CD4-positive, alpha-beta memory T cell (primary cell): ENCODE measurements around the gene SIPA1L3. TPM values are rescaled to one million over a fixed set of nuclear protein-coding genes. Genes with fewer than 3 reads are reported as not detected.
A peak's percentile ranks its signal among the peaks of the same experiment; 100 is the strongest.

ENCODE experiments used
- CTCF ChIA-PET: fragments of 350-600 bp; sonication (Branson Sonifier 250); formaldehyde crosslinking; loops from one replicate; lab custom pipeline; 2021; ENCODE audit warnings: inconsistent platforms; ENCODE audit not compliant: partially characterized antibody; lab: Charles Lee
- POLR2A ChIA-PET: fragments of 350-600 bp; sonication (Branson Sonifier 250); formaldehyde crosslinking; loops from one replicate; lab custom pipeline; 2021; ENCODE audit not compliant: partially characterized antibody; lab: Charles Lee
- DNase-seq, 5 donors: peaks; one replicate each; pipeline versions ENCODE4 v3.0.0 to v3.0.0-alpha.2; 2020 to 2022; ENCODE audit warnings: mixed read lengths in 1 of 5
- H3K27ac ChIP-seq: one replicate; pipeline ENCODE4 v1.7.0; 2013; ENCODE audit warnings: low read depth, low read length
- H3K27me3 ChIP-seq: 2 replicates; pipeline ENCODE4 v1.7.0; 2013; ENCODE audit warnings: mild to moderate bottlenecking, low read length, moderate library complexity; ENCODE audit not compliant: insufficient read depth
- H3K36me3 ChIP-seq: 2 replicates; pipeline ENCODE4 v1.7.0; 2013; ENCODE audit warnings: mild to moderate bottlenecking, low read length, moderate library complexity; ENCODE audit not compliant: insufficient read depth
- H3K4me1 ChIP-seq: 2 replicates; pipeline ENCODE4 v1.7.0; 2013; ENCODE audit warnings: mild to moderate bottlenecking, low read length, moderate library complexity; ENCODE audit not compliant: insufficient read depth
- H3K4me3 ChIP-seq, 2 donors: one replicate each; pipeline ENCODE4 v1.7.0; 2013; ENCODE audit warnings: low read length in 2 of 2, mild to moderate bottlenecking in 1 of 2
- H3K9me3 ChIP-seq, 2 donors: one replicate each; pipeline ENCODE4 v1.7.0; 2013; ENCODE audit warnings: low read length in 2 of 2, control low read depth in 1 of 2; ENCODE audit not compliant: control insufficient read depth in 1 of 2
- H3K27ac Mint-ChIP-seq, 7 donors: one replicate each; pipeline ENCODE4 v1.8.0; 2020 to 2021; ENCODE audit warnings: mixed read lengths in 7 of 7, mild to moderate bottlenecking in 6 of 7, inconsistent platforms in 3 of 7, moderate library complexity in 3 of 7
- H3K27me3 Mint-ChIP-seq, 2 donors: one replicate each; pipeline ENCODE4 v1.8.0; 2020 to 2021; ENCODE audit warnings: mixed read lengths in 2 of 2
- H3K36me3 Mint-ChIP-seq, 2 donors: one replicate each; pipeline ENCODE4 v1.8.0; 2020 to 2021; ENCODE audit warnings: mixed read lengths in 2 of 2, inconsistent platforms in 1 of 2, mild to moderate bottlenecking in 1 of 2
- H3K4me1 Mint-ChIP-seq, 4 donors: one replicate each; pipeline ENCODE4 v1.8.0; 2020 to 2021; ENCODE audit warnings: mixed read lengths in 4 of 4, mild to moderate bottlenecking in 1 of 4
- H3K4me3 Mint-ChIP-seq, 8 donors: one replicate each; pipeline ENCODE4 v1.8.0; 2020 to 2021; ENCODE audit warnings: mixed read lengths in 8 of 8, mild to moderate bottlenecking in 7 of 8, moderate library complexity in 6 of 8, inconsistent platforms in 3 of 8
- H3K9me3 Mint-ChIP-seq, 8 donors: one replicate each; pipeline ENCODE4 v1.8.0; 2020 to 2021; ENCODE audit warnings: mixed read lengths in 8 of 8, mild to moderate bottlenecking in 5 of 8, inconsistent platforms in 3 of 8, moderate library complexity in 1 of 8
- intact Hi-C: fragments of 100-400 bp; cut with micrococcal nuclease; formaldehyde crosslinking; loops from one replicate; pipeline ENCODE4 v1.15.1; 2023
- polyA plus RNA-seq, 2 donors: library from polyadenylated mRNA; unstranded; fragments of 300-500 nt; fragmentation: Illumina TruSeq; gene quantifications; one replicate each; pipeline ENCODE4 v1.2.3, GENCODE V29; 2021
- total RNA-seq, 2 experiments: library from RNA; stranded (reverse); gene quantifications; one replicate each; pipeline ENCODE4 v1.2.3, GENCODE V29; 2021

The SIPA1L3 gene
- total and polyA plus RNA-seq, 4 experiments from 2014 or later = 0.39 to 35.0 (median 17.8) TPM

DNA sequence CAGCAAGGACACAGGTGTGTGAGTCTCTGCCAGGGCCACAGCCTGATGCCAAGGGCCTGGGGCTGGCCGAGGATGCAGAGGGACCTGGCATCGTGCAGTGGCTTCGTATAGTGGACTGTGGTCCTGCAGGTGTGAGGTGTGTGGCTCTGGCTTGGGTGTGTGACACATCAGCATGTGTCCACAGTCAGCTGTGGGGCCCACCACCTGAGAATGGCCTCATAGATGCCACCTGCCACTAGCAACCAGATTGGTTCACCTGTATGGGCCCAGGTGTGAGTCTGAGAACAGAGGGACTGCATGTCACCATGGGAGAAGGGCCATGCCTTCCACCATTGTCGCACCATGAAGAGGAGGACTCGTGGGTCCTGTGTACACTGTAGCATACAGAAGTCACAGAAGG lies 346.8 kb downstream of the SIPA1L3 start:
- ChIA-PET CTCF (no interaction called here), POLR2A (no interaction called here)
- no peak overlapping the region for H3K4me3 Mint-ChIP-seq
- Histone ChIP-seq H3K4me1 (no peaks in the 10 kb centered on the region), H3K36me3 (no peaks in the 10 kb centered on the region), H3K27me3 (no peaks in the 10 kb centered on the region), H3K4me3 (no peak overlapping the region), H3K9me3 (no peaks in the 10 kb centered on the region), H3K27ac (no peak overlapping the region)
- intact Hi-C loops = no loop called here
- peaks cover 0 to 6% (median 1%) of the 10 kb centered on the region in 4 donors for H3K4me1 Mint-ChIP-seq
- H3K9me3 Mint-ChIP-seq = no peaks in the 10 kb centered on the region
- H3K27ac Mint-ChIP-seq = no peak overlapping the region
- peaks cover 21 to 24% of the 10 kb centered on the region in 2 donors for H3K27me3 Mint-ChIP-seq
- no peaks in the 10 kb centered on the region for H3K36me3 Mint-ChIP-seq
- DNase-seq = no peak

DNA sequence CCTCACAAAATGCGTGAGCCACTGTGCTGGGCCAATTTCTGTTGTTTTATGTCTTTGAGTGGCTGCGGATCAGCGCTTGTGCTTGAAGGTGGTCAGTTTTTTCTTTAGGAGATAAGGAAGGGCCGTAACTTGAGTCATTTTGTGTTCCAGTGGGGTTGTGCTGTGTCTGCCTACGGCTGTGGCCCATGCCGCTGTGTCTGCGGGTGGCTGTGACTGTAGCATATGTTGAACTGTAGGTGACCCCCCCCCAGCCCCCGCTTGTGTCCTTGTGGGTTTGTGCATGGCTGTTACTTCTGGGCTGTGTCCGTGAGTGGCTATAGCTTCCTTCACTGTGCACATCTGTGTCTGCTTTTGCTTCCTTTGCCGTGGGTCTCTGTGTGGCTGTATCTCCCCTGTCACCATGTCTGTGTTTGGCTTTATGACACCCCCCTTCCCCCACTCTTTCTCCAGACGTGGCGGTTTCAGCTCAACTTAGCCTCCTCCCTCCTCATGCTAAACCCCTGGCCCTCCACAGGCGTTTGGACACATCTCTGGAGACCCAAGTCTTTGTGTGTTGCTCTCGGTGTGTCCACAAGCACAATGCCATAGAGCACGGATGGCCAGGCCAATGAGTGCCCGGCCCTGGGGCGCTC lies 348.5 kb downstream of the SIPA1L3 start:
- H3K27me3 Mint-ChIP-seq = peaks cover 23 to 25% of the 10 kb centered on the region in 2 donors
- Histone ChIP-seq H3K36me3 (no peaks in the 10 kb centered on the region), H3K4me1 (no peaks in the 10 kb centered on the region), H3K9me3 (no peaks in the 10 kb centered on the region), H3K4me3 (no peak overlapping the region), H3K27me3 (no peaks in the 10 kb centered on the region), H3K27ac (no peak overlapping the region)
- H3K36me3 Mint-ChIP-seq = no peaks in the 10 kb centered on the region
- no peak overlapping the region for H3K27ac Mint-ChIP-seq
- peaks cover 0 to 6% (median 1%) of the 10 kb centered on the region in 4 donors for H3K4me1 Mint-ChIP-seq
- H3K4me3 Mint-ChIP-seq = peak overlapping the region in 1 of 8 donors; percentile 43
- ChIA-PET POLR2A (no interaction called here), CTCF (interaction anchor here (0.7 to 1.4 kb wide), 2 partner anchors 10 to 353 kb away, joined by 3 to 5 read pairs; no protein-coding TSS in a partner anchor)
- intact Hi-C loops = no loop called here
- no peak for DNase-seq
- H3K9me3 Mint-ChIP-seq = peaks cover 0 to 2% (median 0%) of the 10 kb centered on the region in 8 donors

Other genes with a start within 250 kb of the SIPA1L3 start
- 10 to 100 TPM; 11.8 to 13.0 TPM for gene ZNF607, start 187.4 kb upstream of the SIPA1L3 start, total RNA-seq
- 1 to 10 TPM; 5.4 to 7.6 TPM for gene ZNF607, start 187.4 kb upstream of the SIPA1L3 start, polyA plus RNA-seq
- gene ZNF573, start 127.6 kb upstream of the SIPA1L3 start, total RNA-seq = 10 to 100 TPM; 30.5 to 31.1 TPM
- gene ZNF573, start 127.6 kb upstream of the SIPA1L3 start, polyA plus RNA-seq = 10 to 100 TPM in 1 of 2 donors, 1 to 10 TPM in 1; 3.1 to 13.8 TPM
- not detected for gene WDR87, start 614 bp upstream of the SIPA1L3 start, total RNA-seq
- not detected for gene WDR87, start 614 bp upstream of the SIPA1L3 start, polyA plus RNA-seq